ENCODE results near the gene PTPRZ1. TPM values are rescaled to one million over a fixed set of nuclear protein-coding genes. Genes with fewer than 3 reads are reported as not detected.

The PTPRZ1 gene
- total RNA-seq, 1 experiment from 2014 or later, result not detected

DNA sequence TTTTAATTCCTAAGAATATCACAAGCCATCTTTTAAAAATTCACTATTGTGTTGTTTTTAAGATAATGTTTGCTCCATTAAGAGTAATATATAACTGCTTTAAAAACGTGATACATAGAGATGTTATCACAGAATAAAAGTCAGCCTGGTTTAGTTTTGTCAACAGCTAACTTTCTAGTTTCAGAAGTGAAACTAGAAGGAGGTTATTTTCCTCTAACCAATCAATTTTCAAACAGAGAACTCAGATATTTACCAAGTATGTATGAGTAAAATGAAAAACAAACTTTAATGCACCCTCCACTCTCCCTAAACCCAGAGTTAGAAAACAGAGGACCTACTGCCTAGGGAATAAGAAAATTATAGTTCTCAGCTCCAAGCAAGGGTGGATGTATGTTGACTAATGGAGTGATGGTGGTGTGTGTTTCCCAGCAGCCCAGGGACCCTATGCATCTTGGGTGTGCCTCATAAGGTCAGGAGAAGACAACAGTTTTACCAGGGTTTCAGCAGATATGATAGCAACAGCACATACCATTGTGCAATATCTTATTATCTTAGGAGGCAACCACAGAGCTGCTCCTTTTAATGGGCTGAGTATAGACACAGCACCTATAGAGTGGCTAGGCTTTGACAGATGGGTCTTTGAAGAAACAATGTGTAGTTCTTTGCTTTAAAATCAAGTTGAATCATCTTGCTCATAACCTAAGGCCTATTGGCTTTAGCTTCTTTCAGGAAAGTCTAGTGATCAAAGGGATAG is 58.4 kb downstream of the PTPRZ1 start:
- Histone ChIP-seq H3K79me2 (ENCODE audit: low read length) (no peaks in the 10 kb centered on the region), H3K36me3 (ENCODE audit: insufficient read depth, low read length) (no peaks in the 10 kb centered on the region), H3K9me3 (ENCODE audit: low read length) (no peaks in the 10 kb centered on the region; the same call in 1 of the 2 replicates), H3K4me1 (ENCODE audit: low read length) (no peaks in the 10 kb centered on the region), H3K4me2 (ENCODE audit: low read depth, low read length, poor library complexity, severe bottlenecking) (no peak overlapping the region), H2AFZ (ENCODE audit: low read length) (no peak overlapping the region), H3K4me3 (ENCODE audit: low read length) (no peak overlapping the region), H3K9me2 (replicated peaks; ENCODE audit: insufficient read depth, low read length) (no peaks in the 10 kb centered on the region), H3K27me3 (ENCODE audit: low read length) (no peaks in the 10 kb centered on the region), H3K27ac (ENCODE audit: low read length) (no peak overlapping the region), H3K9ac (ENCODE audit: low read length) (no peak overlapping the region), H4K20me1 (ENCODE audit: insufficient read depth, low read depth, low read length) (no peaks in the 10 kb centered on the region)
- no peak for DNase-seq

DNA sequence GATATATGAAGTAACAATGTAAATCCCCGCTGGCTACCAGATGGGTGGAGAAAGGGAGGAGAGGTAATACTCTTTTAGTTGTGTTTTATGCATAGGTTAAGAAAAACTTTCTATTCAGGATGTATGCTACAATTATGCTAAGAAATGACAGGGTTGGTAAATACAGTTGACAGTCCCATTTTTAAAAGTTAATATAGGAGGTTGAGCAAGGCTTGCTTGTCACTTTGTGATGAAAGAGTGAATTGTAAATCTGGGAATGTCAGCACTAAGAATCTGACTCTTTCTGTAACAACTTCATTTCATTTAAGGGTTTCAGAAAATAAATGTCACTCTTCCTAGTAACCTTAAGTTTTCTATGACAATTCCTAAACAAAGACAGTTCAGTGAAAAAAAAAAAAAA is 59.8 kb downstream of the PTPRZ1 start:
- Histone ChIP-seq H3K4me3 (ENCODE audit: low read length) (no peak overlapping the region), H3K9ac (ENCODE audit: low read length) (no peak overlapping the region), H3K4me2 (ENCODE audit: low read depth, low read length, poor library complexity, severe bottlenecking) (no peak overlapping the region), H3K9me2 (replicated peaks; ENCODE audit: insufficient read depth, low read length) (no peaks in the 10 kb centered on the region), H3K79me2 (ENCODE audit: low read length) (no peaks in the 10 kb centered on the region), H3K36me3 (ENCODE audit: insufficient read depth, low read length) (no peaks in the 10 kb centered on the region), H3K27ac (ENCODE audit: low read length) (no peak overlapping the region), H2AFZ (ENCODE audit: low read length) (no peak overlapping the region), H3K9me3 (ENCODE audit: low read length) (no peaks in the 10 kb centered on the region; the same call in 1 of the 2 replicates), H3K27me3 (ENCODE audit: low read length) (no peaks in the 10 kb centered on the region), H3K4me1 (ENCODE audit: low read length) (no peaks in the 10 kb centered on the region), H4K20me1 (ENCODE audit: insufficient read depth, low read depth, low read length) (no peaks in the 10 kb centered on the region)
- no peak for DNase-seq

DNA sequence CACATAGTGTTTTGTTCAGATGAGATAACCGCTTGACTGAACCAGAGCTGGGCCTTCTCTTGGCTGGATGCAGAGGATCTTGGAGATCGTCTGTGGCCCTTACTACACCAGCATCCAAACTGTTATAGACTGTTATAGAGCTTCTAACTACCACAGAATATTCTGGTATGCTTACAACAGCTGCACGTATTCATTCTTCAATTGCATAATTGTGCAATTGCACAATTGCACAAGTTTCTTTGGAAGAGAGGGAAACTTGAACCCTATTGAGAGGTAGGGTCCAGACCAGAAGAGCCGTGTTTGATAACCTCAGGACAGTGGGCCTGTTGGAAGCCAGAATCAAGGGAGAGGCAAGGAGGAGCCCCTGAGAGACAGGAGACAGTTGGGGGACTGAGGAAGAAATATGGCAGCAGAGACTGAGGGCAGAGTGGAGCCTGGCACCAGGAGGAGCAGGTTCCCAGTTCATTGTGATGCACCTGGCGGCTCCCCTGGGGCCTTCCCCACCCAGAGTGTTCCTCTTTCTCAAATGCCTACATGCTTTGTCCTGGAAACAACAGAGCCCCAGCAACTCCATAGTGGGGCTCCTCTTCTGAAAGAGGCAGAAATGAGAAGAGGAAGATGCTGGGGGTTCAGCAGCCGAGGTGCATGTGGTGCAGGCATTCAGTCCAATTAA is 64.1 kb downstream of the PTPRZ1 start:
- Histone ChIP-seq H2AFZ (ENCODE audit: low read length) (no peak overlapping the region), H3K4me3 (ENCODE audit: low read length) (no peak overlapping the region), H3K27me3 (ENCODE audit: low read length) (no peaks in the 10 kb centered on the region), H3K27ac (ENCODE audit: low read length) (no peak overlapping the region), H3K9me2 (replicated peaks; ENCODE audit: insufficient read depth, low read length) (no peaks in the 10 kb centered on the region), H3K4me1 (ENCODE audit: low read length) (no peaks in the 10 kb centered on the region), H3K9ac (ENCODE audit: low read length) (no peak overlapping the region), H3K4me2 (ENCODE audit: low read depth, low read length, poor library complexity, severe bottlenecking) (no peak overlapping the region), H3K9me3 (ENCODE audit: low read length) (no peaks in the 10 kb centered on the region), H3K36me3 (ENCODE audit: insufficient read depth, low read length) (no peaks in the 10 kb centered on the region), H4K20me1 (ENCODE audit: insufficient read depth, low read depth, low read length) (no peaks in the 10 kb centered on the region), H3K79me2 (ENCODE audit: low read length) (no peaks in the 10 kb centered on the region)
- no peak for DNase-seq

DNA sequence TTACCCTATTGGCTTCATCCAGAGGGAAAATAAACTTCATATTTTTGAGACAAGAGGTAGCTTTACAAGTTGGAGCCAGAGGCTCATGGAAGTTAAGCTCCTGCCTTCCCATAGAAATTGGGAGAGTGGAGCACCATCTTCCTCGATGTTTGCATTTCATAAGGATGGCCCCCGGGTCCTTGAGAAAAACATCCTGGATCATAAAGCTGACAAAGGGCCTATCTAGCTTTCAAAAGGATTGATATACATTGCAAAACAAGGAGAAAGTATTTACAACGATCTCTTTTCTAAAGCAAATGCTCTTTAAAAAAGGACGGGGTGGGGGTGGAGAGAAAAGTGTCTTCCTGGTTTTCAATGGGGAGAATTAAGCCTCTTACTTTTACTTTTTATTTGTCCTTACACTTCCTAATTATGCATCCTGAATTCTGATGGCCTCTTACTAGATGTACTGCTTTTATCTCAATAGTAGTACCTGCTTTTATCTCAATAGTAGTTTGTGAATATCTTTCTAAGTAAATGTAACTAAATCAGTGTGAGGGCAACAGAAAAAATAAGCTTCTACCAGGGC is 65.6 kb downstream of the PTPRZ1 start:
- H4K20me1 ChIP-seq (ENCODE audit: insufficient read depth, low read depth, low read length), result no peaks in the 10 kb centered on the region
- H3K4me1 ChIP-seq (ENCODE audit: low read length), result no peaks in the 10 kb centered on the region
- no peak overlapping the region for H2AFZ ChIP-seq (ENCODE audit: low read length)
- H3K9me2 ChIP-seq (replicated peaks; ENCODE audit: insufficient read depth, low read length), result no peaks in the 10 kb centered on the region
- H3K4me2 ChIP-seq (ENCODE audit: low read depth, low read length, poor library complexity, severe bottlenecking), result no peak overlapping the region
- H3K4me3 ChIP-seq (ENCODE audit: low read length), result no peak overlapping the region
- H3K79me2 ChIP-seq (ENCODE audit: low read length), result no peaks in the 10 kb centered on the region
- H3K36me3 ChIP-seq (ENCODE audit: insufficient read depth, low read length), result no peaks in the 10 kb centered on the region
- no peaks in the 10 kb centered on the region for H3K27me3 ChIP-seq (ENCODE audit: low read length)
- H3K9me3 ChIP-seq (ENCODE audit: low read length), result no peaks in the 10 kb centered on the region
- no peak overlapping the region for H3K27ac ChIP-seq (ENCODE audit: low read length)
- H3K9ac ChIP-seq (ENCODE audit: low read length), result no peak overlapping the region
- no peak for DNase-seq

DNA sequence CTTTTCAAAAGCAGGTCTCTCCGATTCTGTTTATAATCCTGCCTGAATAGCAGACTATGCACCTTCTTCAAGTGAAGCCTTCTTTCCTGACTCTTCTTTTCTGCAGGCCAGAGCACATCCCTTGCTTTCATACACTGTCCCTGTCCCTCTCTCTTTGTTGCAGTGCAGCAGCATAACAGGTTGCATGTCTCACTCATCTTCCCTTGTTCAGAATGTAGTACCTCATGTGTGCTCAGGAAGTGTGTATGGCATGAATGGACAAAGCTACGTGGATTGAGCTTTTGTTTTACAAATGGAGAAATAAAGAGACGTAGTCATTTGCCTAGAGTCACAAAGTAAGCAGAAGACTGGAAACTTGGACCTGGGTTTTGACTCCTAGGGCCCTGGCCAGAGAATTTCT is 68.0 kb downstream of the PTPRZ1 start:
- H3K9me2 ChIP-seq (replicated peaks; ENCODE audit: insufficient read depth, low read length), result no peaks in the 10 kb centered on the region
- H3K79me2 ChIP-seq (ENCODE audit: low read length), result no peaks in the 10 kb centered on the region
- no peaks in the 10 kb centered on the region for H4K20me1 ChIP-seq (ENCODE audit: insufficient read depth, low read depth, low read length)
- no peaks in the 10 kb centered on the region for H3K9me3 ChIP-seq (ENCODE audit: low read length)
- no peak overlapping the region for H3K4me2 ChIP-seq (ENCODE audit: low read depth, low read length, poor library complexity, severe bottlenecking)
- no peaks in the 10 kb centered on the region for H3K4me1 ChIP-seq (ENCODE audit: low read length)
- H3K27me3 ChIP-seq (ENCODE audit: low read length), result no peaks in the 10 kb centered on the region
- H3K4me3 ChIP-seq (ENCODE audit: low read length), result no peak overlapping the region
- DNase-seq, result no peak
- H2AFZ ChIP-seq (ENCODE audit: low read length), result no peak overlapping the region
- no peak overlapping the region for H3K27ac ChIP-seq (ENCODE audit: low read length)
- no peak overlapping the region for H3K9ac ChIP-seq (ENCODE audit: low read length)
- no peaks in the 10 kb centered on the region for H3K36me3 ChIP-seq (ENCODE audit: insufficient read depth, low read length)

DNA sequence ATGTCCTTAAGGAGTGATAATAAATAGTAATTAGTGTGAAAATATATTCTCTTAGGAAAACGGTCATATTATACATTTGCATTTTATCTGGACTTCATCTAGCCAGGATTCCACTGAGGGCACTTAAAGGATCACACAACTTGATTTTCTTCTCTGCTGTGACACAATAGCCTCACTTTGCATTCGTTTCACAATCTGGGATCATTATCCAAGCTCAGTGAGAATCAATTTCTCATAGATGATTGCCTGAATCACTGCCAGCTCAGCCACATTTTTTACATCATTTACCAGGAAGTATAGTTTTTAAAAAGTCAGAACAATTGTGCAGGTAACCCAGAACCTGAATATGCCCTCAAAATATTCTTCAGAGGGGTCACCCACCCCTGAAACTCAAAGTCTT is 68.9 kb downstream of the PTPRZ1 start:
- DNase-seq, result no peak
- no peaks in the 10 kb centered on the region for H4K20me1 ChIP-seq (ENCODE audit: insufficient read depth, low read depth, low read length)
- H3K9me2 ChIP-seq (replicated peaks; ENCODE audit: insufficient read depth, low read length), result no peaks in the 10 kb centered on the region
- no peak overlapping the region for H3K4me2 ChIP-seq (ENCODE audit: low read depth, low read length, poor library complexity, severe bottlenecking)
- H3K79me2 ChIP-seq (ENCODE audit: low read length), result no peaks in the 10 kb centered on the region
- H3K27me3 ChIP-seq (ENCODE audit: low read length), result no peaks in the 10 kb centered on the region
- H2AFZ ChIP-seq (ENCODE audit: low read length), result no peak overlapping the region
- no peaks in the 10 kb centered on the region for H3K4me1 ChIP-seq (ENCODE audit: low read length)
- no peaks in the 10 kb centered on the region for H3K9me3 ChIP-seq (ENCODE audit: low read length)
- no peak overlapping the region for H3K27ac ChIP-seq (ENCODE audit: low read length)
- no peak overlapping the region for H3K4me3 ChIP-seq (ENCODE audit: low read length)
- no peaks in the 10 kb centered on the region for H3K36me3 ChIP-seq (ENCODE audit: insufficient read depth, low read length)
- H3K9ac ChIP-seq (ENCODE audit: low read length), result no peak overlapping the region

DNA sequence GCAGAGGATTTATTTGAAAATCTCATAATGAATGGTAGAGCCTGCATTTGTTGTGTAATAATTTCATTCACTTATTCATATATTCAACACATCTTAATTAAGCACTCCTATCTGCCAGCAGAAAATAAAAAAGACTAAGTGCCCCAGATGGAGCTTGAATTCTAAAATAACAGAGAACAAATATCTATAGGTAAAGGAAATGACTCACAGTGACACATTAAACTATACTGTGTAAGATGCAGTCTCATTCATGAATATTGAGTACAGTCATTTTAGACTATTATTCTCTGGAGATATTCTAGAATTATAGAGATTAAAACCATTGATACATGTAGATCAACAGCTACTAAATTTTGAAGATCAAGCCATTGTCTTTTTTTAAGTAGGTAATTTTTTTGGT is 72.1 kb downstream of the PTPRZ1 start:
- no peak overlapping the region for H3K27ac ChIP-seq (ENCODE audit: low read length)
- no peaks in the 10 kb centered on the region for H3K9me2 ChIP-seq (replicated peaks; ENCODE audit: insufficient read depth, low read length)
- H3K4me1 ChIP-seq (ENCODE audit: low read length), result no peaks in the 10 kb centered on the region
- H3K4me3 ChIP-seq (ENCODE audit: low read length), result no peak overlapping the region
- H3K27me3 ChIP-seq (ENCODE audit: low read length), result no peaks in the 10 kb centered on the region
- H3K9me3 ChIP-seq (ENCODE audit: low read length), result no peaks in the 10 kb centered on the region
- H3K4me2 ChIP-seq (ENCODE audit: low read depth, low read length, poor library complexity, severe bottlenecking), result no peak overlapping the region
- no peaks in the 10 kb centered on the region for H4K20me1 ChIP-seq (ENCODE audit: insufficient read depth, low read depth, low read length)
- no peak overlapping the region for H3K9ac ChIP-seq (ENCODE audit: low read length)
- DNase-seq, result no peak
- H2AFZ ChIP-seq (ENCODE audit: low read length), result no peak overlapping the region
- H3K79me2 ChIP-seq (ENCODE audit: low read length), result no peaks in the 10 kb centered on the region
- no peaks in the 10 kb centered on the region for H3K36me3 ChIP-seq (ENCODE audit: insufficient read depth, low read length)

DNA sequence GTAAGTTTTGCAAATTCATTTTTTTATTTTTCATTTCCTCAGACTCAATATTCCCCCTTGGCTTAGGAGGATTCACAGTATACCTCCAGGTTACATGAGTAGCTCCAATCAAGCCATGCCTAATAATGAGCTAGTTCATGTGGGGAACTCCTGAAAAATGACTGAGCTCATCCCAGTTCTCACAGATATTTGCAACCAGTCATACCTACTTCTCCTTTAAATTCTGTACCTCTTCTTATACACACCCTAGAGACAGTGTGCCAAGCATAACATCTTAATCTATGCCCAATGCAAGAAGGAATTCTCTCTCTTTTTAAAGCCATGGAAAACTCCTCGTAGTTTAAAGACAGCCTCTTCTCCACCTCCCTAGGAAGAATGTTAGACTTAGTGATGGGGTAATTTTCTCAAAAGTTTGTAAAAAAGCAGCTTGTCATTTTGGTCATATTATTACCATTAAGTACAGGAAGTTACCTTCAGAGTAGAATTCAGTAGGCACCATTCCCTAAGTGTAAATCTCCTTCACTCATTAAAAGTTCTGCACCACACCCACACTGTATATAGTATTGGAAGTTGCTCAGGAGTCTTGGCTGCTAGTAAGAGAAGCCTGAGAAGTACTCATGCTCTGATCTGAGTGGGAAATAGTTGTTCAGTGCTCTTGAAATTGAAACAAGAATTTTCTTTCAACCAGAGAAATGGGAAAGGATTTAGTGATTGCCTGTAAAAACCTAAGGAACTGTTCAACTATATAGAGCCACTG is 72.7 kb downstream of the PTPRZ1 start:
- Histone ChIP-seq H3K4me2 (ENCODE audit: low read depth, low read length, poor library complexity, severe bottlenecking) (no peak overlapping the region), H3K79me2 (ENCODE audit: low read length) (no peaks in the 10 kb centered on the region), H3K27me3 (ENCODE audit: low read length) (no peaks in the 10 kb centered on the region), H2AFZ (ENCODE audit: low read length) (no peak overlapping the region), H3K9ac (ENCODE audit: low read length) (no peak overlapping the region), H3K4me3 (ENCODE audit: low read length) (no peak overlapping the region), H3K4me1 (ENCODE audit: low read length) (no peaks in the 10 kb centered on the region), H3K9me3 (ENCODE audit: low read length) (no peaks in the 10 kb centered on the region), H3K27ac (ENCODE audit: low read length) (no peak overlapping the region), H4K20me1 (ENCODE audit: insufficient read depth, low read depth, low read length) (no peaks in the 10 kb centered on the region), H3K9me2 (replicated peaks; ENCODE audit: insufficient read depth, low read length) (no peaks in the 10 kb centered on the region), H3K36me3 (ENCODE audit: insufficient read depth, low read length) (no peaks in the 10 kb centered on the region)
- no peak for DNase-seq

All from Karpas-422 (cell line).